OCI-LY1 (cell line): ENCODE measurements around the gene NECAP2.
"Not testable (repeated sequence)": the region's sequence is repeated elsewhere in the genome, so short reads cannot be mapped to it uniquely, and the experiment has no call there.

Experiments used
- H2AFZ ChIP-seq: fragments of 200-600 bp; sonication (generic), shearing (Covaris generic); 2 replicates; pipeline ENCODE4 v1.6.0; 2014; ENCODE audit warnings: antibody characterized with exemption, mild to moderate bottlenecking, low read length
- H3F3A ChIP-seq: fragments of 200-600 bp; sonication (generic), shearing (Covaris generic); 2 replicates; pipeline ENCODE4 v1.6.0; 2014; ENCODE audit warnings: mild to moderate bottlenecking, antibody characterized with exemption, low read length, moderate library complexity; ENCODE audit not compliant: insufficient read depth
- H3K27ac ChIP-seq: fragments of 200-600 bp; sonication (generic); 2 replicates; pipeline ENCODE4 v1.5.1; 2014; ENCODE audit warnings: low read length, mixed run types, mild to moderate bottlenecking, low read depth; ENCODE audit not compliant: poor library complexity, severe bottlenecking
- H3K27me3 ChIP-seq: fragments of 200-600 bp; sonication (generic); 2 replicates; pipeline ENCODE4 v1.6.0; 2014; ENCODE audit warnings: antibody characterized with exemption, mild to moderate bottlenecking, low read length, moderate library complexity; ENCODE audit not compliant: insufficient read depth
- H3K36me3 ChIP-seq: fragments of 200-600 bp; sonication (generic); 2 replicates; pipeline ENCODE4 v1.6.1; 2014; ENCODE audit warnings: mild to moderate bottlenecking, antibody characterized with exemption, low read length, moderate library complexity, mixed read lengths; ENCODE audit not compliant: insufficient read depth
- H3K4me1 ChIP-seq: fragments of 200-600 bp; sonication (generic); 2 replicates; pipeline ENCODE4 v1.5.1; 2014; ENCODE audit warnings: mild to moderate bottlenecking, low read length, moderate library complexity; ENCODE audit not compliant: insufficient read depth, severe bottlenecking
- H3K4me2 ChIP-seq: fragments of 200-600 bp; sonication (generic), shearing (Covaris generic); 2 replicates; pipeline ENCODE4 v1.6.1; 2014; ENCODE audit warnings: low read length
- H3K4me3 ChIP-seq: fragments of 200-600 bp; sonication (generic); 2 replicates; pipeline ENCODE4 v1.5.1; 2014; ENCODE audit warnings: low read length, low read depth, mild to moderate bottlenecking, mixed read lengths; ENCODE audit not compliant: poor library complexity, severe bottlenecking
- H3K79me2 ChIP-seq: fragments of 200-600 bp; shearing (Covaris generic); 2 replicates; pipeline ENCODE4 v1.6.1; 2016; ENCODE audit warnings: mixed run types, low read length, mixed read lengths; ENCODE audit not compliant: insufficient read depth
- H3K9ac ChIP-seq: fragments of 200-600 bp; sonication (generic), shearing (Covaris generic); 2 replicates; pipeline ENCODE4 v1.6.1; 2014; ENCODE audit warnings: mild to moderate bottlenecking, low read length, mixed read lengths
- H3K9me2 ChIP-seq: fragments of 200-600 bp; sonication (generic), shearing (Covaris generic); 2 replicates; pipeline ENCODE4 v1.6.1; 2014; ENCODE audit warnings: low read depth, mild to moderate bottlenecking, low read length, mixed read lengths
- H3K9me3 ChIP-seq: fragments of 200-600 bp; shearing (Covaris generic); 2 replicates; pipeline ENCODE4 v1.6.1; 2014; ENCODE audit warnings: low read length, mixed read lengths
- H4K20me1 ChIP-seq: fragments of 200-600 bp; sonication (generic), shearing (Covaris generic); 2 replicates; pipeline ENCODE4 v1.6.0; 2016; ENCODE audit warnings: mild to moderate bottlenecking, low read length; ENCODE audit not compliant: insufficient read depth
- CTCF ChIP-seq: fragments of 200-600 bp; sonication (generic), shearing (Covaris generic); IDR thresholded peaks from 2 replicates; pipeline ENCODE4 v1.5.1; 2017; ENCODE audit warnings: mild to moderate bottlenecking, antibody characterized with exemption, low read length, moderate library complexity, mixed read lengths
- EZH2 ChIP-seq: fragments of 200-600 bp; sonication (generic), shearing (Covaris generic); IDR thresholded peaks from 2 replicates; pipeline ENCODE4 v1.8.0; 2017; ENCODE audit warnings: borderline replicate concordance, mixed run types, mild to moderate bottlenecking, antibody characterized with exemption, low read length, moderate library complexity, mixed read lengths

NECAP2 gene

GRCh38 chr1:16450863-16451481, 10.4 kb downstream of the NECAP2 start:
- Histone ChIP-seq H3K4me2 (no peak overlapping the region), H2AFZ (no peak overlapping the region), H3K4me1 (peaks cover 3% of the 10 kb centered on the region)

GRCh38 chr1:16451841-16452528, 11.5 kb downstream of the NECAP2 start:
- Histone ChIP-seq H2AFZ (no peak overlapping the region), H3K4me1 (peaks cover 3% of the 10 kb centered on the region), H3K27me3 (no peaks in the 10 kb centered on the region), H3K9me2 (no peaks in the 10 kb centered on the region), H3F3A (no peaks in the 10 kb centered on the region), H3K79me2 (no peaks in the 10 kb centered on the region), H3K4me3 (no peak overlapping the region), H3K27ac (no peak overlapping the region), H3K36me3 (peaks cover 87% of the 10 kb centered on the region), H3K9me3 (no peaks in the 10 kb centered on the region), H3K4me2 (no peak overlapping the region), H3K9ac (no peak overlapping the region), H4K20me1 (no peaks in the 10 kb centered on the region)
- TF ChIP-seq EZH2 (no peak), CTCF (no peak)

More at GRCh38 chr1:16450863-16451481, 10.4 kb downstream of the NECAP2 start:
- Histone ChIP-seq H3K27ac (no peak overlapping the region), H4K20me1 (no peaks in the 10 kb centered on the region), H3F3A (no peaks in the 10 kb centered on the region), H3K36me3 (peaks cover 79% of the 10 kb centered on the region), H3K4me3 (no peak overlapping the region), H3K9ac (no peak overlapping the region), H3K9me2 (no peaks in the 10 kb centered on the region), H3K9me3 (no peaks in the 10 kb centered on the region), H3K27me3 (no peaks in the 10 kb centered on the region), H3K79me2 (no peaks in the 10 kb centered on the region)
- TF ChIP-seq CTCF (no peak), EZH2 (no peak)

GRCh38 chr1:16454909-16455308, 14.4 kb downstream of the NECAP2 start:
- H3K36me3 ChIP-seq, result peaks cover 83% of the 10 kb centered on the region
- not testable (repeated sequence) for H3K27me3 ChIP-seq, H2AFZ ChIP-seq, H4K20me1 ChIP-seq, H3K4me2 ChIP-seq, H3K4me3 ChIP-seq, H3K9me3 ChIP-seq, H3K4me1 ChIP-seq, H3K27ac ChIP-seq, H3K9me2 ChIP-seq, H3K9ac ChIP-seq, H3K79me2 ChIP-seq, H3F3A ChIP-seq

GRCh38 chr1:16456151-16456550, 15.6 kb downstream of the NECAP2 start:
- not testable (repeated sequence) for H3K9me2 ChIP-seq, H2AFZ ChIP-seq, H3K27ac ChIP-seq, H3K4me3 ChIP-seq, H3K4me2 ChIP-seq, H3K27me3 ChIP-seq, H3K9me3 ChIP-seq, H3K9ac ChIP-seq, H3F3A ChIP-seq, H3K79me2 ChIP-seq, H3K4me1 ChIP-seq, H4K20me1 ChIP-seq
- H3K36me3 ChIP-seq, result peaks cover 77% of the 10 kb centered on the region
